ENCODE data around the gene DNLZ.

DNA sequence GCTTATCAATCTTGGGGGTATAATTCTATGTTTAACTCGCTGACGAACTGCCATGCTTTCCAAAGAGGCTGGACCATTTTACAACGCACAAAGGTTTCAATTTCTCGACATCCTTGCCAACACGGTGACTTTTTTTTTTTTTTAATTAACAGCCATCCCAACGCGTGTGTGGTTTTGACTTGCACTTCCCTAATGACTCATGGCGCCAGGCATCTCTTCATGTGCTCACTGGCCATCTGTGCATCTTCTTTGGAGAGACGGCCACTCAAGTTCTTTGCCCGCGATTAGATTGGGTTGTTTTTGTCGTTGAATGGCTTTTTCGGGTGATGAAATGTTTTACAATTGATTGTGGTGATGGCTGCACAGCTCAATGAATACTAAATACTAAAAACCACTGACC lies 22.5 kb upstream of the DNLZ start:
- TF ChIP-seq, protein P1, sequence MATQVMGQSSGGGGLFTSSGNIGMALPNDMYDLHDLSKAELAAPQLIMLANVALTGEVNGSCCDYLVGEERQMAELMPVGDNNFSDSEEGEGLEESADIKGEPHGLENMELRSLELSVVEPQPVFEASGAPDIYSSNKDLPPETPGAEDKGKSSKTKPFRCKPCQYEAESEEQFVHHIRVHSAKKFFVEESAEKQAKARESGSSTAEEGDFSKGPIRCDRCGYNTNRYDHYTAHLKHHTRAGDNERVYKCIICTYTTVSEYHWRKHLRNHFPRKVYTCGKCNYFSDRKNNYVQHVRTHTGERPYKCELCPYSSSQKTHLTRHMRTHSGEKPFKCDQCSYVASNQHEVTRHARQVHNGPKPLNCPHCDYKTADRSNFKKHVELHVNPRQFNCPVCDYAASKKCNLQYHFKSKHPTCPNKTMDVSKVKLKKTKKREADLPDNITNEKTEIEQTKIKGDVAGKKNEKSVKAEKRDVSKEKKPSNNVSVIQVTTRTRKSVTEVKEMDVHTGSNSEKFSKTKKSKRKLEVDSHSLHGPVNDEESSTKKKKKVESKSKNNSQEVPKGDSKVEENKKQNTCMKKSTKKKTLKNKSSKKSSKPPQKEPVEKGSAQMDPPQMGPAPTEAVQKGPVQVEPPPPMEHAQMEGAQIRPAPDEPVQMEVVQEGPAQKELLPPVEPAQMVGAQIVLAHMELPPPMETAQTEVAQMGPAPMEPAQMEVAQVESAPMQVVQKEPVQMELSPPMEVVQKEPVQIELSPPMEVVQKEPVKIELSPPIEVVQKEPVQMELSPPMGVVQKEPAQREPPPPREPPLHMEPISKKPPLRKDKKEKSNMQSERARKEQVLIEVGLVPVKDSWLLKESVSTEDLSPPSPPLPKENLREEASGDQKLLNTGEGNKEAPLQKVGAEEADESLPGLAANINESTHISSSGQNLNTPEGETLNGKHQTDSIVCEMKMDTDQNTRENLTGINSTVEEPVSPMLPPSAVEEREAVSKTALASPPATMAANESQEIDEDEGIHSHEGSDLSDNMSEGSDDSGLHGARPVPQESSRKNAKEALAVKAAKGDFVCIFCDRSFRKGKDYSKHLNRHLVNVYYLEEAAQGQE (IDR thresholded peaks at IDR 0.05; ENCODE audit: insufficient read depth in 1 of 2, low read depth in 2 of 2, low read length in 2 of 2) = no peak
- TF ChIP-seq TAF1 (IDR thresholded peaks at IDR 0.05; ENCODE audit: borderline replicate concordance, insufficient read depth, low read length) = no peak
- TF ChIP-seq POLR2AphosphoS5 (IDR thresholded peaks at IDR 0.05; ENCODE audit: low read depth, low read length) = no peak

All from PFSK-1 (cell line).